ENCODE measurements around the gene RNF19B.

GRCh38 chr1:32939655-32940371, 24.8 kb downstream of the RNF19B start:
- TF ChIP-seq RFX5 (IDR thresholded peaks at IDR 0.05) (no peak), KDM1A (IDR thresholded peaks at IDR 0.05; ENCODE audit: low read depth) (no peak)
